Adrenal gland (tissue), 5 donors: Measurements from ENCODE around the gene PPP1R14D.

Experiments used
- POLR2A ChIP-seq, 2 donors: fragments of 450-650 bp; IDR thresholded peaks; one replicate each; pipeline ENCODE4 v1.6.1; 2017; ENCODE audit warnings: antibody characterized with exemption in 2 of 2, mild to moderate bottlenecking in 2 of 2, moderate library complexity in 1 of 2
- TF ChIP-seq, protein P1 (sequence below), 6 experiments: fragments of 450-650 bp in 4 of 6; fragments of 200-600 bp in 2 of 6; sonication (generic) in 1 of 6; IDR thresholded peaks; 1 replicate in 5 of 6; 2 replicates in 1 of 6; pipeline versions ENCODE4 v1.5.1 to v1.8.0; 2016 to 2021; ENCODE audit warnings: antibody characterized with exemption in 6 of 6, mild to moderate bottlenecking in 2 of 6, moderate library complexity in 1 of 6
- donor health status: DM: no; HTN: no; CAD: no.

GRCh38 chr15:40850576-40851112 lies 22.1 kb upstream of the PPP1R14D start:
- TF ChIP-seq, protein P1, sequence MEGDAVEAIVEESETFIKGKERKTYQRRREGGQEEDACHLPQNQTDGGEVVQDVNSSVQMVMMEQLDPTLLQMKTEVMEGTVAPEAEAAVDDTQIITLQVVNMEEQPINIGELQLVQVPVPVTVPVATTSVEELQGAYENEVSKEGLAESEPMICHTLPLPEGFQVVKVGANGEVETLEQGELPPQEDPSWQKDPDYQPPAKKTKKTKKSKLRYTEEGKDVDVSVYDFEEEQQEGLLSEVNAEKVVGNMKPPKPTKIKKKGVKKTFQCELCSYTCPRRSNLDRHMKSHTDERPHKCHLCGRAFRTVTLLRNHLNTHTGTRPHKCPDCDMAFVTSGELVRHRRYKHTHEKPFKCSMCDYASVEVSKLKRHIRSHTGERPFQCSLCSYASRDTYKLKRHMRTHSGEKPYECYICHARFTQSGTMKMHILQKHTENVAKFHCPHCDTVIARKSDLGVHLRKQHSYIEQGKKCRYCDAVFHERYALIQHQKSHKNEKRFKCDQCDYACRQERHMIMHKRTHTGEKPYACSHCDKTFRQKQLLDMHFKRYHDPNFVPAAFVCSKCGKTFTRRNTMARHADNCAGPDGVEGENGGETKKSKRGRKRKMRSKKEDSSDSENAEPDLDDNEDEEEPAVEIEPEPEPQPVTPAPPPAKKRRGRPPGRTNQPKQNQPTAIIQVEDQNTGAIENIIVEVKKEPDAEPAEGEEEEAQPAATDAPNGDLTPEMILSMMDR (IDR thresholded peaks at IDR 0.05): no peak
- TF ChIP-seq POLR2A (IDR thresholded peaks at IDR 0.05): no peak
